Fibroblast of lung (primary cell): ENCODE results near the gene CCDC93.

Experiments
- EZH2 ChIP-seq: IDR thresholded peaks from 2 replicates; pipeline ENCODE4 v1.5.1; 2012; ENCODE audit warnings: low read length, control low read depth, mild to moderate bottlenecking; ENCODE audit errors: missing control alignments
- TF ChIP-seq, protein P1 (sequence below), 2 donors: IDR thresholded peaks in 1 of 2; conservative IDR thresholded peaks in 1 of 2; 1 replicate in 1 of 2; 2 replicates in 1 of 2; pipeline ENCODE4 v1.5.1; 2011 to 2012; ENCODE audit warnings: low read length in 2 of 2, control low read depth in 1 of 2, inconsistent platforms in 1 of 2, low read depth in 1 of 2, mild to moderate bottlenecking in 1 of 2

DNA sequence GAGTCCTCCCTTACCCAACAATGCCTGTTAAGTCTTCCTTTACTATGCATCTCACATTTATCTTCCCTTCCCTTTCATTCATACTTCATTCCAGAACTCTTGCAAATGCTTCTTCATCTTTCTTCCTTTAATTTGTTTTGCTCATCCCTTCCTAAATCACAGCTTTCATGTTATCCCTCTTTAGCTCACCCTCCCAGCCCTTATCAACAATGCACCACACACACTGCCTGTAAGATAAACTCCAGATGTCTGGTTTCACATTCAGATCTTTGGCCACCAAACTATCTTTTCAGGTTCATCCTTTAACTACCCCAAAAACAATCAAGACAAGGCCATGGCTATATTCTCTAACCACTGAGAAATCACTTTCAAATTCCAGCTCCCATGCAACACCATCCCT, 3.4 kb downstream of the CCDC93 start:
- TF ChIP-seq, protein P1, sequence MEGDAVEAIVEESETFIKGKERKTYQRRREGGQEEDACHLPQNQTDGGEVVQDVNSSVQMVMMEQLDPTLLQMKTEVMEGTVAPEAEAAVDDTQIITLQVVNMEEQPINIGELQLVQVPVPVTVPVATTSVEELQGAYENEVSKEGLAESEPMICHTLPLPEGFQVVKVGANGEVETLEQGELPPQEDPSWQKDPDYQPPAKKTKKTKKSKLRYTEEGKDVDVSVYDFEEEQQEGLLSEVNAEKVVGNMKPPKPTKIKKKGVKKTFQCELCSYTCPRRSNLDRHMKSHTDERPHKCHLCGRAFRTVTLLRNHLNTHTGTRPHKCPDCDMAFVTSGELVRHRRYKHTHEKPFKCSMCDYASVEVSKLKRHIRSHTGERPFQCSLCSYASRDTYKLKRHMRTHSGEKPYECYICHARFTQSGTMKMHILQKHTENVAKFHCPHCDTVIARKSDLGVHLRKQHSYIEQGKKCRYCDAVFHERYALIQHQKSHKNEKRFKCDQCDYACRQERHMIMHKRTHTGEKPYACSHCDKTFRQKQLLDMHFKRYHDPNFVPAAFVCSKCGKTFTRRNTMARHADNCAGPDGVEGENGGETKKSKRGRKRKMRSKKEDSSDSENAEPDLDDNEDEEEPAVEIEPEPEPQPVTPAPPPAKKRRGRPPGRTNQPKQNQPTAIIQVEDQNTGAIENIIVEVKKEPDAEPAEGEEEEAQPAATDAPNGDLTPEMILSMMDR (conservative IDR thresholded peaks at IDR 0.05 in 1 of 2, IDR thresholded peaks at IDR 0.05 in 1 of 2; ENCODE audit: low read depth in 1 of 2, low read length in 2 of 2) = no peak
- no peak for TF ChIP-seq EZH2
